ENCODE data around the gene SCGB1D4. TPM values are rescaled to one million over a fixed set of nuclear protein-coding genes. Genes with fewer than 3 reads are reported as not detected.
"Not testable (repeated sequence)": the region's sequence is repeated elsewhere in the genome, so short reads cannot be mapped to it uniquely, and the experiment has no call there.

Gene SCGB1D4
- total RNA-seq, 4 donors from 2014 or later, result not detected

- DNase-seq (ENCODE audit: low spot score in 2 of 2), result no peak
- 54 to 64% methylated on average over 1 of the region's 1 CpG for WGBS, 2 donors
- intact Hi-C loops (cut with DNase I; ENCODE audit: low total_unique reads), result no loop called here
- no peak overlapping the region for H3K4me3 ChIP-seq (ENCODE audit: low read depth, poor library complexity, severe bottlenecking)
- TF ChIP-seq CTCF (IDR thresholded peaks at IDR 0.05), result no peak
- no peak for TF ChIP-seq POLR2A (IDR thresholded peaks at IDR 0.05)
Observed at GRCh38 chr11:62338218-62338617, 39.3 kb upstream of the SCGB1D4 start.

- 1% methylated on average over 93 to 95 of the region's 98 CpGs for WGBS, 2 donors
- DNase-seq (ENCODE audit: low spot score in 2 of 2), result peak; percentile 58 to 96
- intact Hi-C loops (cut with DNase I; ENCODE audit: low total_unique reads), result no loop called here
- H3K4me3 ChIP-seq (ENCODE audit: low read depth, poor library complexity, severe bottlenecking), result peak within 1 kb of the TSS; percentile 60
- TF ChIP-seq POLR2A (IDR thresholded peaks at IDR 0.05) (no peak), CTCF (IDR thresholded peaks at IDR 0.05) (no peak)
Observed at GRCh38 chr11:62337303-62338181, 38.7 kb upstream of the SCGB1D4 start, which contains the start of gene ASRGL1. TSS of gene ASRGL1 (plus strand) at chr11:62337448. CDS start at chr11:62337978, 530 bp downstream.

GRCh38 chr11:62336949-62337302 lies 38.1 kb upstream of the SCGB1D4 start:
- intact Hi-C loops (cut with DNase I; ENCODE audit: low total_unique reads); DNase-seq (ENCODE audit: low spot score in 2 of 2): not testable (repeated sequence)
- 52 to 62% methylated on average over 19 of the region's 19 CpGs for WGBS, 2 donors
- H3K4me3 ChIP-seq (ENCODE audit: low read depth, poor library complexity, severe bottlenecking), result peak overlapping the region; percentile 60

GRCh38 chr11:62333768-62334167 lies 34.9 kb upstream of the SCGB1D4 start:
- 73 to 75% methylated on average over 5 of the region's 5 CpGs for WGBS, 2 donors
- DNase-seq (ENCODE audit: low spot score in 2 of 2), result no peak
- H3K4me3 ChIP-seq (ENCODE audit: low read depth, poor library complexity, severe bottlenecking), result no peak overlapping the region
- intact Hi-C loops (cut with DNase I; ENCODE audit: low total_unique reads), result no loop called here
- no peak for TF ChIP-seq CTCF (IDR thresholded peaks at IDR 0.05)
- TF ChIP-seq POLR2A (IDR thresholded peaks at IDR 0.05), result no peak

- intact Hi-C loops (cut with DNase I; ENCODE audit: low total_unique reads); H3K4me3 ChIP-seq (ENCODE audit: low read depth, poor library complexity, severe bottlenecking); DNase-seq (ENCODE audit: low spot score in 2 of 2): not testable (repeated sequence)
- whole genome bisulfite sequencing, 2 donors, result 87 to 92% methylated on average over 3 of the region's 3 CpGs
Observed at GRCh38 chr11:62331264-62331663, 32.4 kb upstream of the SCGB1D4 start.

- intact Hi-C loops (cut with DNase I; ENCODE audit: low total_unique reads), result loop anchor here (10.0 kb wide), 1 partner anchor 153 kb away; no protein-coding TSS in a partner anchor
- WGBS, 2 donors, result 93 to 95% methylated on average over 14 of the region's 14 CpGs
- not testable (repeated sequence) for DNase-seq (ENCODE audit: low spot score in 2 of 2); H3K4me3 ChIP-seq (ENCODE audit: low read depth, poor library complexity, severe bottlenecking)
Observed at GRCh38 chr11:62327541-62327940, 28.7 kb upstream of the SCGB1D4 start.

- DNase-seq (ENCODE audit: low spot score in 2 of 2), result not testable (repeated sequence)
- 43 to 50% methylated on average over 6 of the region's 6 CpGs for whole genome bisulfite sequencing, 2 donors
Observed at GRCh38 chr11:62326719-62327118, 27.8 kb upstream of the SCGB1D4 start.

GRCh38 chr11:62325781-62326180 lies 26.9 kb upstream of the SCGB1D4 start:
- WGBS, 2 donors, result 64 to 69% methylated on average over 5 of the region's 5 CpGs
- intact Hi-C loops (cut with DNase I; ENCODE audit: low total_unique reads), result loop anchor here (10.0 kb wide), 1 partner anchor 151 kb away; no protein-coding TSS in a partner anchor
- not testable (repeated sequence) for H3K4me3 ChIP-seq (ENCODE audit: low read depth, poor library complexity, severe bottlenecking); DNase-seq (ENCODE audit: low spot score in 2 of 2)

More at GRCh38 chr11:62326719-62327118, 27.8 kb upstream of the SCGB1D4 start:
- H3K4me3 ChIP-seq (ENCODE audit: low read depth, poor library complexity, severe bottlenecking), result not testable (repeated sequence)
- intact Hi-C loops (cut with DNase I; ENCODE audit: low total_unique reads), result loop anchor here (10.0 kb wide), 1 partner anchor 152 kb away; no protein-coding TSS in a partner anchor
